MCF 10A (cell line): ENCODE measurements around the gene TLR3. TPM values are rescaled to one million over a fixed set of nuclear protein-coding genes. Genes with fewer than 3 reads are reported as not detected.

Source experiments
- BruUV-seq: library from RNA; stranded (reverse); fragments of 400-500 nt; replicated peaks from 2 replicates; lab custom pipeline; 2021; lab: Mats Ljungman, UMichigan
- CTCF ChIA-PET: fragments of 300-600 bp; sonication (Branson Sonifier 250); formaldehyde crosslinking; extraction: SDS; loops from one replicate; lab custom pipeline; 2021; ENCODE audit warnings: antibody characterized with exemption, inconsistent platforms; lab: Yijun Ruan, JAX
- POLR2A ChIA-PET: fragments of 300-600, 350-650 bp; sonication (Branson Sonifier 250); formaldehyde crosslinking; extraction: SDS; loops from one replicate; lab custom pipeline; 2020; ENCODE audit warnings: antibody characterized with exemption, inconsistent platforms; lab: Yijun Ruan, JAX
- DNase-seq: peaks from one replicate; pipeline ENCODE4 v3.0.0-alpha.2; 2018; ENCODE audit not compliant: unreplicated experiment
- H3K27ac Mint-ChIP-seq: one replicate; pipeline ENCODE4 v1.8.0; 2022; ENCODE audit warnings: mild to moderate bottlenecking, low read depth, mixed read lengths; ENCODE audit not compliant: unreplicated experiment
- H3K27me3 Mint-ChIP-seq: one replicate; pipeline ENCODE4 v1.8.0; 2022; ENCODE audit warnings: mixed read lengths; ENCODE audit not compliant: insufficient read depth, unreplicated experiment
- H3K36me3 Mint-ChIP-seq: one replicate; pipeline ENCODE4 v1.8.0; 2022; ENCODE audit warnings: mild to moderate bottlenecking, moderate library complexity, mixed read lengths; ENCODE audit not compliant: insufficient read depth, unreplicated experiment
- H3K4me1 Mint-ChIP-seq: one replicate; pipeline ENCODE4 v1.8.0; 2022; ENCODE audit warnings: mixed read lengths; ENCODE audit not compliant: insufficient read depth, unreplicated experiment
- H3K4me3 Mint-ChIP-seq: one replicate; pipeline ENCODE4 v1.8.0; 2022; ENCODE audit warnings: mild to moderate bottlenecking, moderate library complexity, mixed read lengths; ENCODE audit not compliant: unreplicated experiment
- H3K9me3 Mint-ChIP-seq: one replicate; pipeline ENCODE4 v1.8.0; 2022; ENCODE audit warnings: mixed read lengths; ENCODE audit not compliant: unreplicated experiment
- CTCF ChIP-seq: fragments of 200-600 bp; IDR thresholded peaks from one replicate; pipeline ENCODE4 v1.8.0; 2022; ENCODE audit warnings: antibody characterized with exemption, mild to moderate bottlenecking; ENCODE audit not compliant: unreplicated experiment
- intact Hi-C: fragments of 100-400 bp; cut with micrococcal nuclease; formaldehyde crosslinking; loops from 2 replicates; pipeline ENCODE4 v1.14.1; 2022
- total RNA-seq: library from RNA; stranded (reverse); gene quantifications from 2 replicates; pipeline ENCODE4 v1.2.3, GENCODE V29; 2022

TLR3 gene
- total RNA-seq, 1 experiment from 2014 or later = 6.5 TPM

GRCh38 chr4:186072516-186072915 lies 3.6 kb downstream of the TLR3 start:
- Mint-ChIP-seq H3K4me3 (no peak overlapping the region), H3K27me3 (no peaks in the 10 kb centered on the region), H3K9me3 (no peaks in the 10 kb centered on the region), H3K36me3 (peaks cover 14% of the 10 kb centered on the region), H3K4me1 (peaks cover 12% of the 10 kb centered on the region), H3K27ac (no peak overlapping the region)
- ChIA-PET CTCF (interaction anchor here (0.7 kb wide), 1 partner anchor 432 kb away, joined by 3 read pairs; no protein-coding TSS in a partner anchor), POLR2A (no interaction called here)
- intact Hi-C loops = no loop called here
- DNase-seq = no peak
- no peak for TF ChIP-seq CTCF
- no TSS peak for BruUV-seq

- no TSS peak for BruUV-seq
- no peaks in the 10 kb centered on the region for H3K9me3 Mint-ChIP-seq
- no peak for DNase-seq
Measured at GRCh38 chr4:186074189-186074588, 5.2 kb downstream of the TLR3 start.

GRCh38 chr4:186078981-186079638 lies 10.2 kb downstream of the TLR3 start:
- peaks cover 14% of the 10 kb centered on the region for H3K36me3 Mint-ChIP-seq
- no peaks in the 10 kb centered on the region for H3K4me1 Mint-ChIP-seq
- H3K27me3 Mint-ChIP-seq = no peaks in the 10 kb centered on the region
- no peaks in the 10 kb centered on the region for H3K9me3 Mint-ChIP-seq
- H3K4me3 Mint-ChIP-seq = no peak overlapping the region
- POLR2A ChIA-PET = interaction anchor here (2.6 kb wide), 1 partner anchor 10 kb away, joined by 13 read pairs; the partner anchor contains the start of gene TLR3
- intact Hi-C loops = no loop called here
- no peak overlapping the region for H3K27ac Mint-ChIP-seq
- TF ChIP-seq CTCF = no peak
- no peak for DNase-seq
- CTCF ChIA-PET = interaction anchor here (0.7 to 1.3 kb wide), 2 partner anchors 9 to 59 kb away, joined by 3 to 4 read pairs; no protein-coding TSS in a partner anchor
- BruUV-seq = no TSS peak

More at GRCh38 chr4:186074189-186074588, 5.2 kb downstream of the TLR3 start:
- intact Hi-C loops = no loop called here
- H3K4me1 Mint-ChIP-seq = peaks cover 11% of the 10 kb centered on the region
- no peak overlapping the region for H3K27ac Mint-ChIP-seq
- ChIA-PET CTCF (no interaction called here), POLR2A (interaction anchor here (0.7 kb wide), 1 partner anchor 15 kb away, joined by 3 read pairs; no protein-coding TSS in a partner anchor)
- H3K4me3 Mint-ChIP-seq = no peak overlapping the region
- no peaks in the 10 kb centered on the region for H3K27me3 Mint-ChIP-seq
- H3K36me3 Mint-ChIP-seq = peaks cover 15% of the 10 kb centered on the region
- no peak for TF ChIP-seq CTCF

- H3K27ac Mint-ChIP-seq = no peak overlapping the region
- DNase-seq = no peak
- intact Hi-C loops = no loop called here
- CTCF ChIA-PET = interaction anchor here (0.7 to 1.3 kb wide), 2 partner anchors 9 to 58 kb away, joined by 3 to 4 read pairs; no protein-coding TSS in a partner anchor
- H3K4me1 Mint-ChIP-seq = no peaks in the 10 kb centered on the region
- no peak for TF ChIP-seq CTCF
- H3K27me3 Mint-ChIP-seq = no peaks in the 10 kb centered on the region
- no peak overlapping the region for H3K4me3 Mint-ChIP-seq
- H3K9me3 Mint-ChIP-seq = no peaks in the 10 kb centered on the region
- POLR2A ChIA-PET = interaction anchor here (2.6 kb wide), 1 partner anchor 11 kb away, joined by 13 read pairs; the partner anchor contains the start of gene TLR3
- no TSS peak for BruUV-seq
- peaks cover 14% of the 10 kb centered on the region for H3K36me3 Mint-ChIP-seq
Measured at GRCh38 chr4:186079694-186080093, 10.7 kb downstream of the TLR3 start.
